GM23338 (cell line): ENCODE measurements around the gene OR13F1.

ENCODE experiments used
- EZH2 ChIP-seq: fragments of 200-600 bp; sonication (generic); IDR thresholded peaks from one replicate; pipeline ENCODE4 v1.8.0; 2017; ENCODE audit warnings: antibody characterized with exemption, mild to moderate bottlenecking, low read depth; ENCODE audit not compliant: unreplicated experiment
- POLR2AphosphoS5 ChIP-seq: IDR thresholded peaks from 2 replicates; pipeline ENCODE4 v1.6.1; 2016; ENCODE audit warnings: antibody characterized with exemption, low read depth

GRCh38 chr9:104456831-104457230 lies 47.2 kb upstream of the OR13F1 start:
- TF ChIP-seq POLR2AphosphoS5 (no peak), EZH2 (no peak)
